Esophagus muscularis mucosa (tissue), 4 donors: ENCODE results near the gene CTDSPL. TPM values are rescaled to one million over a fixed set of nuclear protein-coding genes. Genes with fewer than 3 reads are reported as not detected.

Source experiments
- DNase-seq: peaks from one replicate; pipeline ENCODE4 v3.0.0-alpha.2; 2017; ENCODE audit errors: extremely low spot score
- H3K27ac ChIP-seq, 4 donors: fragments of 200-600 bp; sonication (generic); replicated peaks in 1 of 4; 1 replicate in 3 of 4; 2 replicates in 1 of 4; pipeline ENCODE4 v1.5.1; 2016 to 2019; ENCODE audit warnings: mild to moderate bottlenecking in 1 of 4
- H3K27me3 ChIP-seq, 4 donors: fragments of 200-600 bp; sonication (generic); one replicate each; pipeline versions ENCODE4 v1.5.1 to v1.6.0; 2016 to 2019
- H3K36me3 ChIP-seq, 4 donors: fragments of 200-600 bp; sonication (generic); one replicate each; pipeline ENCODE4 v1.5.1; 2016 to 2019
- H3K4me1 ChIP-seq, 4 donors: fragments of 200-600 bp; sonication (generic); one replicate each; pipeline ENCODE4 v1.5.1; 2016 to 2019
- H3K4me3 ChIP-seq, 4 donors: fragments of 200-600 bp; sonication (generic); 1 replicate in 2 of 4; 2 replicates in 2 of 4; pipeline ENCODE4 v1.5.1; 2016 to 2019; ENCODE audit warnings: mild to moderate bottlenecking in 4 of 4, moderate library complexity in 1 of 4
- H3K9me3 ChIP-seq, 4 donors: fragments of 200-600 bp; sonication (generic); 1 replicate in 3 of 4; 2 replicates in 1 of 4; pipeline ENCODE4 v1.5.1; 2016 to 2019
- EP300 ChIP-seq: sonication (generic); formaldehyde crosslinking; IDR thresholded peaks from one replicate; pipeline ENCODE4 v1.6.1; 2017; ENCODE audit warnings: antibody characterized with exemption
- POLR2A ChIP-seq: fragments of 450-650 bp; IDR thresholded peaks from one replicate; pipeline ENCODE4 v1.6.1; 2017; ENCODE audit warnings: antibody characterized with exemption, moderate library complexity, mild to moderate bottlenecking, low read depth
- POLR2AphosphoS5 ChIP-seq, 2 donors: sonication (generic); formaldehyde crosslinking; IDR thresholded peaks; one replicate each; pipeline ENCODE4 v1.6.1; 2017; ENCODE audit warnings: antibody characterized with exemption in 2 of 2
- WGBS: methylation state at CpG from one replicate; pipeline ENCODE4 v1.1.5; 2018; 5-methylcytosine and 5-hydroxymethylcytosine counted together
- intact Hi-C: fragments of 100-400 bp; cut with DNase I; formaldehyde crosslinking; loops from one replicate; pipeline ENCODE4 v1.15.1; 2023
- total RNA-seq, 4 donors: library from RNA; depleted of rRNA; stranded (reverse); fragments of >200 nt; gene quantifications; one replicate each; pipeline versions ENCODE4 v1.1.0 to v1.2.1, GENCODE V29; 2016
- TF ChIP-seq, protein P1 (sequence below), 3 experiments: fragments of 200-600 bp in 2 of 3; fragments of 450-650 bp in 1 of 3; sonication (generic) in 2 of 3; IDR thresholded peaks; one replicate each; pipeline ENCODE4 v1.5.1; 2017 to 2019; ENCODE audit warnings: antibody characterized with exemption in 3 of 3, mild to moderate bottlenecking in 2 of 3, moderate library complexity in 1 of 3

Gene CTDSPL
- total RNA-seq, 4 donors from 2014 or later, result 39.9 to 60.6 (median 54.6) TPM

- peak overlapping the region; percentile 54 to 72 (median 64) for H3K27ac ChIP-seq
- intact Hi-C loops, result no loop called here
- TF ChIP-seq EP300 (no peak), POLR2A (no peak), POLR2AphosphoS5 (IDR thresholded peaks at IDR 0.05) (no peak)
- TF ChIP-seq, protein P1, sequence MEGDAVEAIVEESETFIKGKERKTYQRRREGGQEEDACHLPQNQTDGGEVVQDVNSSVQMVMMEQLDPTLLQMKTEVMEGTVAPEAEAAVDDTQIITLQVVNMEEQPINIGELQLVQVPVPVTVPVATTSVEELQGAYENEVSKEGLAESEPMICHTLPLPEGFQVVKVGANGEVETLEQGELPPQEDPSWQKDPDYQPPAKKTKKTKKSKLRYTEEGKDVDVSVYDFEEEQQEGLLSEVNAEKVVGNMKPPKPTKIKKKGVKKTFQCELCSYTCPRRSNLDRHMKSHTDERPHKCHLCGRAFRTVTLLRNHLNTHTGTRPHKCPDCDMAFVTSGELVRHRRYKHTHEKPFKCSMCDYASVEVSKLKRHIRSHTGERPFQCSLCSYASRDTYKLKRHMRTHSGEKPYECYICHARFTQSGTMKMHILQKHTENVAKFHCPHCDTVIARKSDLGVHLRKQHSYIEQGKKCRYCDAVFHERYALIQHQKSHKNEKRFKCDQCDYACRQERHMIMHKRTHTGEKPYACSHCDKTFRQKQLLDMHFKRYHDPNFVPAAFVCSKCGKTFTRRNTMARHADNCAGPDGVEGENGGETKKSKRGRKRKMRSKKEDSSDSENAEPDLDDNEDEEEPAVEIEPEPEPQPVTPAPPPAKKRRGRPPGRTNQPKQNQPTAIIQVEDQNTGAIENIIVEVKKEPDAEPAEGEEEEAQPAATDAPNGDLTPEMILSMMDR (IDR thresholded peaks at IDR 0.05), result no peak
- H3K9me3 ChIP-seq, result no peaks in the 10 kb centered on the region
- WGBS, result 33% methylated on average over 1 of the region's 1 CpG
- H3K36me3 ChIP-seq, result no peaks in the 10 kb centered on the region
- peaks cover 54 to 81% (median 71%) of the 10 kb centered on the region in 4 donors for H3K4me1 ChIP-seq
- no peaks in the 10 kb centered on the region for H3K27me3 ChIP-seq
- no peak overlapping the region for H3K4me3 ChIP-seq
- DNase-seq, result no peak
These were observed 42.9 kb downstream of the CTDSPL start for GRCh38 chr3:37904601-37905000.

GRCh38 chr3:37905346-37905745 is 43.7 kb downstream of the CTDSPL start:
- DNase-seq, result peak; percentile 42
- Histone ChIP-seq H3K4me3 (no peak overlapping the region), H3K9me3 (no peaks in the 10 kb centered on the region), H3K4me1 (peaks cover 54 to 82% (median 71%) of the 10 kb centered on the region in 4 donors), H3K27me3 (no peaks in the 10 kb centered on the region), H3K36me3 (no peaks in the 10 kb centered on the region), H3K27ac (peak overlapping the region; percentile 54 to 72 (median 64))
- no peak for TF ChIP-seq POLR2AphosphoS5 (IDR thresholded peaks at IDR 0.05)
- TF ChIP-seq EP300, result no peak
- no peak for TF ChIP-seq POLR2A
- TF ChIP-seq, protein P1 (IDR thresholded peaks at IDR 0.05), result no peak
- intact Hi-C loops, result no loop called here
- WGBS, result 5% methylated on average over 1 of the region's 1 CpG

DNA sequence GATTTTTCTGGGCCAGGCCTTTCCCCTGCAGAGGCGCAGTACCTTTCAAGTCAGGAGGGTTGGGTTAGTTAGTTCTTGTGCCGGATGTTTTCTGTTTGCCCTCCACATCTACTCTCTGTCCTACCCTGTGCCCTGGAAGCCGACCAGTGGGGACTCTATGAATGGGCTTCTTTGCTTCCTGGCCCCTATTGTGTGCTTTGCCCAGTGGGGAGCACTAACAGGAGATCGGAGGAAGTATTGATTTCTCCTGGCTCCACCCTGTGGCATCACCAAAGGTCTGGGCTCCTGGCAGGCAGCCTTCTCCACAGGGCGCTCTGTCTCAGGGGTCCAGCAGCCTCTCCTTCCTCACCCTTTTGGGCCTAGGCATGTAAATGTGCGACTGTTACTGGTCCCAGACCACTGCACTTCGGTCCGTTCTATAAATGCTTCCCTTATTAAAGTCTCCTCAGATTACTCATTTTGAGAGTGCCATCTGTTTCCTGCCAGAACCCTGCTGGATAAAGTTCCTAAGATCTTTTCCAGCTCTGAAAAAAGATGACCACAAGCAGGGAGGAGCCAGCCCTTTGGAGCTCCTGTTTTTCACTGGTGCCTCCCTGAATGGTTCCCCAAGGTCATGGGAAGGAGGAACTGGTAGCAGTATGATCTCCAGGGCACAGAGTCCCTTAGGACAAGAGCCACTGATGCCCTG is 44.5 kb downstream of the CTDSPL start:
- H3K4me3 ChIP-seq, result no peak overlapping the region
- DNase-seq, result no peak
- WGBS, result 54% methylated on average over 7 of the region's 8 CpGs
- peak overlapping the region; percentile 54 to 72 (median 64) for H3K27ac ChIP-seq
- H3K4me1 ChIP-seq, result peaks cover 54 to 83% (median 67%) of the 10 kb centered on the region in 4 donors
- no peaks in the 10 kb centered on the region for H3K27me3 ChIP-seq
- H3K36me3 ChIP-seq, result no peaks in the 10 kb centered on the region
- TF ChIP-seq POLR2AphosphoS5 (IDR thresholded peaks at IDR 0.05), result no peak
- no peak for TF ChIP-seq EP300
- TF ChIP-seq, protein P1 (IDR thresholded peaks at IDR 0.05), result no peak
- TF ChIP-seq POLR2A, result no peak
- no peaks in the 10 kb centered on the region for H3K9me3 ChIP-seq
- intact Hi-C loops, result no loop called here

DNA sequence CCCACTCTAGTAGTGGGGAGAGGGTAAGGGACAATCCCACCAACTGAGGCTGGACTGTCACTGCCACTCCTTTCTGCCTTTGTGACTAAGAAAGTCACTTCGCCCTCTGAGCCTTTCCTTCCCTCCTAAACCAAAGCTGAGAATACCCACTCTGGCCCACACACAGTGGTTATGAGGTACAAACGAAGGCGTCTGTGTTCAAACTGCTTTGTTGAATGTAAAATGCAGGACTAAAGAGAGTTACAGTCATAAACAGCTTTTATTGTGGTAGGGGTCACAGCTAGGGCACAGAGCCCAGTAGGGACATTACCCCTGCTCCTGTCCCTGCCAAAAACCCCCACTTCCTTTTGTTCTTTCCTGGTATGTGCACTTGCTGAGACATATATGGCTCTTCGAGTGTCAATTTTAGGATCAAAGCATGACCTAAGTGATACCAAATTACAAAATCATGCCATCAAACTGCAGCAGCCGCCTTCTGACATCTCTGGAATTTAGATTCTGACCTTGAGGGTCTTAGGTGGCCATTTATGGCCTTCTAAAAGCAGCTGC is 45.1 kb downstream of the CTDSPL start:
- H3K4me1 ChIP-seq, result peaks cover 50 to 79% (median 62%) of the 10 kb centered on the region in 4 donors
- no peaks in the 10 kb centered on the region for H3K9me3 ChIP-seq
- WGBS, result 67% methylated on average over 5 of the region's 5 CpGs
- no peaks in the 10 kb centered on the region for H3K27me3 ChIP-seq
- no peak overlapping the region for H3K4me3 ChIP-seq
- no peak for DNase-seq
- intact Hi-C loops, result no loop called here
- H3K36me3 ChIP-seq, result no peaks in the 10 kb centered on the region
- TF ChIP-seq POLR2A, result no peak
- no peak for TF ChIP-seq EP300
- no peak for TF ChIP-seq POLR2AphosphoS5 (IDR thresholded peaks at IDR 0.05)
- TF ChIP-seq, protein P1 (IDR thresholded peaks at IDR 0.05), result no peak
- H3K27ac ChIP-seq, result peak overlapping the region; percentile 54 to 72 (median 64)
